IMR-90 (cell line): Measurements from ENCODE around the gene CUL1. TPM values are rescaled to one million over a fixed set of nuclear protein-coding genes. Genes with fewer than 3 reads are reported as not detected.

ENCODE experiments used
- ATAC-seq: fragments of 200-7000 bp; cut with Tn5 transposase; 2 replicates; pipeline ENCODE4 v1.9.1; 2020; ENCODE audit warnings: low read depth, mild to moderate bottlenecking, moderate library complexity
- BruUV-seq: library from RNA; stranded (reverse); fragments of 400-500 nt; replicated peaks from 2 replicates; lab custom pipeline; 2021; lab: Mats Ljungman, UMichigan
- CTCF ChIA-PET: fragments of 300-600 bp; formaldehyde crosslinking; extraction: SDS; loops from one replicate; lab custom pipeline; 2021; ENCODE audit warnings: antibody characterized with exemption; lab: Yijun Ruan, JAX
- POLR2A ChIA-PET: fragments of 300-600 bp; sonication (Branson Sonifier 250); formaldehyde crosslinking; loops from one replicate; lab custom pipeline; 2022; ENCODE audit warnings: antibody characterized with exemption; ENCODE audit not compliant: unreplicated experiment; lab: Charles Lee
- DNase-seq: peaks from one replicate; pipeline ENCODE4 v3.0.0; 2013
- H2AFZ ChIP-seq: replicated peaks from 2 replicates; pipeline ENCODE3; 2013; ENCODE audit warnings: low read length, mild to moderate bottlenecking; ENCODE audit not compliant: poor library complexity
- H2AK5ac ChIP-seq: 2 replicates; pipeline ENCODE4 v1.6.1; 2013; ENCODE audit warnings: low read depth, low read length, inconsistent platforms
- H2AK9ac ChIP-seq: replicated peaks from 2 replicates; pipeline ENCODE3; 2013; ENCODE audit warnings: mild to moderate bottlenecking, low read depth, low read length, moderate library complexity; ENCODE audit not compliant: poor library complexity
- H2BK120ac ChIP-seq: 2 replicates; pipeline ENCODE4 v1.6.1; 2013; ENCODE audit warnings: low read depth, low read length, inconsistent platforms
- H2BK15ac ChIP-seq: 3 replicates; pipeline ENCODE4 v1.6.1; 2013; ENCODE audit warnings: low read depth, low read length, inconsistent platforms
- H2BK20ac ChIP-seq: 2 replicates; pipeline ENCODE4 v1.6.1; 2013; ENCODE audit warnings: low read depth, mild to moderate bottlenecking, inconsistent platforms, low read length, moderate library complexity
- H2BK5ac ChIP-seq: 2 replicates; pipeline ENCODE4 v1.6.1; 2013; ENCODE audit warnings: mild to moderate bottlenecking, low read depth, low read length, inconsistent platforms; ENCODE audit not compliant: poor library complexity, severe bottlenecking
- H3K14ac ChIP-seq: replicated peaks from 2 replicates; pipeline ENCODE4 v1.6.1; 2013; ENCODE audit warnings: low read depth, low read length, inconsistent platforms
- H3K18ac ChIP-seq: 2 replicates; pipeline ENCODE4 v1.6.1; 2013; ENCODE audit warnings: low read depth, low read length, control low read depth
- H3K23ac ChIP-seq: 2 replicates; pipeline ENCODE4 v1.6.1; 2013; ENCODE audit warnings: low read depth, low read length, inconsistent platforms
- H3K27ac ChIP-seq: 2 replicates; pipeline ENCODE4 v1.5.1; 2013; ENCODE audit warnings: mild to moderate bottlenecking, control low read depth, low read length; ENCODE audit not compliant: insufficient read depth
- H3K27me3 ChIP-seq: 2 replicates; pipeline ENCODE4 v1.6.1; 2013; ENCODE audit warnings: low read length; ENCODE audit not compliant: control insufficient read depth, insufficient read depth
- H3K36me3 ChIP-seq: 2 replicates; pipeline ENCODE4 v1.6.1; 2013; ENCODE audit warnings: low read length, mixed read lengths; ENCODE audit not compliant: control insufficient read depth, insufficient read depth
- H3K4ac ChIP-seq: 2 replicates; pipeline ENCODE4 v1.6.1; 2013; ENCODE audit warnings: low read depth, low read length, inconsistent platforms
- H3K4me1 ChIP-seq: 2 replicates; pipeline ENCODE4 v1.6.1; 2013; ENCODE audit warnings: low read length, mixed read lengths; ENCODE audit not compliant: control insufficient read depth, insufficient read depth
- H3K4me2 ChIP-seq: 2 replicates; pipeline ENCODE4 v1.6.1; 2013; ENCODE audit warnings: low read depth, mild to moderate bottlenecking, control low read depth, low read length, moderate library complexity
- H3K4me3 ChIP-seq: 2 replicates; pipeline ENCODE4 v1.5.1; 2013; ENCODE audit warnings: low read depth, mild to moderate bottlenecking, control low read depth, low read length, moderate library complexity; ENCODE audit not compliant: insufficient read depth
- H3K56ac ChIP-seq: 2 replicates; pipeline ENCODE4 v1.6.1; 2013; ENCODE audit warnings: low read length, inconsistent platforms; ENCODE audit not compliant: insufficient read depth; ENCODE audit errors: extremely low read depth
- H3K79me1 ChIP-seq, 2 experiments: 2 replicates each; pipeline ENCODE4 v1.6.1; 2013; ENCODE audit warnings: low read length in 2 of 2, inconsistent platforms in 1 of 2, low read depth in 1 of 2
- H3K9ac ChIP-seq: 2 replicates; pipeline ENCODE4 v1.6.1; 2013; ENCODE audit warnings: low read depth, low read length, control low read depth
- H3K9me1 ChIP-seq: 2 replicates; pipeline ENCODE4 v1.6.1; 2013; ENCODE audit warnings: low read length, inconsistent platforms; ENCODE audit not compliant: insufficient read depth
- H3K9me3 ChIP-seq: 2 replicates; pipeline ENCODE4 v1.6.1; 2013; ENCODE audit warnings: low read length; ENCODE audit not compliant: control insufficient read depth, insufficient read depth
- H4K20me1 ChIP-seq: 2 replicates; pipeline ENCODE4 v1.6.1; 2013; ENCODE audit warnings: low read length, inconsistent platforms; ENCODE audit not compliant: insufficient read depth
- H4K5ac ChIP-seq: 2 replicates; pipeline ENCODE4 v1.6.1; 2013; ENCODE audit warnings: mild to moderate bottlenecking, low read depth, low read length, control low read depth
- H4K8ac ChIP-seq, 2 experiments: 2 replicates each; pipeline ENCODE4 v1.6.1; 2013; ENCODE audit warnings: low read depth in 2 of 2, low read length in 2 of 2, control low read depth in 1 of 2, inconsistent platforms in 1 of 2
- H4K91ac ChIP-seq: 2 replicates; pipeline ENCODE4 v1.6.1; 2013; ENCODE audit warnings: low read depth, low read length, inconsistent platforms; ENCODE audit not compliant: insufficient read depth
- BHLHE40 ChIP-seq: fragments of 150-350 bp; IDR thresholded peaks from 2 replicates; pipeline ENCODE4 v1.6.1; 2016; ENCODE audit warnings: mild to moderate bottlenecking, low read depth, low read length
- RCOR1 ChIP-seq: IDR thresholded peaks from 2 replicates; pipeline ENCODE4 v1.6.1; 2012; ENCODE audit warnings: mild to moderate bottlenecking, low read length, improper control_type of control experiment; ENCODE audit not compliant: insufficient replicate concordance
- RFX5 ChIP-seq: IDR thresholded peaks from 2 replicates; pipeline ENCODE4 v1.8.0; 2012; ENCODE audit warnings: low read depth, mild to moderate bottlenecking, low read length, moderate library complexity
- WGBS, 2 experiments: methylation state at CpG; one replicate each; pipeline versions ENCODE4 v1.1.5 to v1.1.7; 2013; ENCODE audit warnings: missing lambda C conversion rate in 2 of 2; ENCODE audit not compliant: insufficient read length in 1 of 2; ENCODE audit errors: extremely low coverage in 2 of 2; 5-methylcytosine and 5-hydroxymethylcytosine counted together
- dilution Hi-C: fragments of 300-500 bp; cut with HindIII; formaldehyde crosslinking; loops from one replicate; pipeline ENCODE4 v1.14.3; 2018; ENCODE audit warnings: low sequenced_read_pairs; ENCODE audit not compliant: unreplicated experiment
- in situ Hi-C: fragments of 300-500 bp; cut with MboI; formaldehyde crosslinking; loops from 3 replicates; pipeline ENCODE4 v1.14.3; 2019; ENCODE audit warnings: low sequenced_read_pairs, inconsistent platforms, mixed read lengths
- intact Hi-C: fragments of 100-400 bp; cut with micrococcal nuclease; formaldehyde crosslinking; loops from 2 replicates; pipeline ENCODE4 v1.10.0; 2022
- polyA plus RNA-seq, 3 experiments: library from polyadenylated mRNA; depleted of rRNA; stranded (reverse); fragments of >200 nt; gene quantifications; 2 replicates each; pipeline ENCODE4 v1.2.3, GENCODE V29; 2012; ENCODE audit warnings: low replicate concordance in 1 of 3
- total RNA-seq: library from RNA; depleted of rRNA; stranded (reverse); fragments of >200 nt; gene quantifications from 2 replicates; pipeline ENCODE4 v1.2.3, GENCODE V29; 2012
- TF ChIP-seq, protein P1 (sequence below): fragments of 150-350 bp; IDR thresholded peaks from 2 replicates; pipeline ENCODE4 v1.6.1; 2017; ENCODE audit warnings: mild to moderate bottlenecking, antibody characterized with exemption, low read length, low read depth

CUL1 gene
- total and polyA plus RNA-seq, 2 of the 4 experiments (the other 2 are of a cell fraction), result 44.0 to 46.2 TPM

DNA sequence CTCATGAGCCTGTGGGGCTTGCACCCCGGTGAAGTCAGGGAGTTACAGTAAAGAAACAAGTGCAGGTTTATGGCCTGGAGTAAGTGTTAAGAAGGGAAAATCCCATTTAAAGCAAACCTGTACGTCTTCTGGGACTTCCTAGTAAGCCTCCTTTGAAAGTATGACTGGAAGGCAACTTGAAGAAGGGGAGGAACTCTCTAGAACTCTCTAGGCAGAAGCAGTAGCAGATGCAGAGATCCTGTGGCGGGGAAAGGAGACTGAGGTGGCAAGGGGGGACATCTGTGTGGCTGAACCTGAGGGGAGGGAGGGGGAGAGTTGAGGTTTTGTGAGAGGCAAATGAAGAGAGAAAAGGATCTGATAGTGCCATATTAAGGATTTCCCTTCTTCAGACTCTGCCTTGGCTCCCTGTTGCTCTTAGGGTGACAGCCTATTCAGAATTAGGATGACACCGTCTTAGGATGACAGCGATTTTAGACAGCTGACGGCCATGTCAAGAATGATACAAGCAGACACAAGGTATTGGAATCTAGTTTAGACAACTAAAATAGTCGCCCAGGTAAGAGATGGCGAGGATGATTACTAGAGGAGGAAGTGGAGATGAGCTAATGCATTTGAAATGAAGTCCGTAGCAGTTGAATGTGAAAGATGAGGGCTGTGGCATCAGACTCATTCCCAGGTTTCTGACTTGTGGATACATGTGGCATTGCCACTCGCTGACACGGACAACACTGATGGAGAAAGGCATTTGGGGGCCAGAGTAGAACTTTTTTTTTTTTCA lies 29.0 kb downstream of the CUL1 start:
- peaks cover 20 to 70% of the 10 kb centered on the region in 2 experiments; a peak in 3 of 4 replicates for H3K79me1 ChIP-seq
- no peak overlapping the region for H4K91ac ChIP-seq
- peaks cover 12% of the 10 kb centered on the region for H3K36me3 ChIP-seq
- no peak overlapping the region for H3K4ac ChIP-seq
- DNase-seq, result no peak
- H2AK9ac ChIP-seq, result no peak overlapping the region
- no TSS peak for BruUV-seq
- peaks cover 28% of the 10 kb centered on the region for H3K9me1 ChIP-seq
- peaks cover 22% of the 10 kb centered on the region for H3K4me1 ChIP-seq
- ChIA-PET POLR2A (no interaction called here), CTCF (interaction anchor here (0.6 kb wide), 2 partner anchors 15 to 220 kb away, joined by 3 to 4 read pairs; no protein-coding TSS in a partner anchor)
- no peak overlapping the region for H3K14ac ChIP-seq
- H4K20me1 ChIP-seq, result peaks cover 81% of the 10 kb centered on the region
- WGBS, 2 experiments, result 89% methylated on average over 4 of the region's 11 CpGs; no CpG with 5 or more reads in 1 of the 2 experiments
- no peak overlapping the region for H3K4me3 ChIP-seq
- dilution Hi-C loops, result no loop called here
- no peak overlapping the region for H3K4me2 ChIP-seq
- TF ChIP-seq RFX5, result no peak
- no peak for TF ChIP-seq BHLHE40
- no peak for TF ChIP-seq RCOR1
- TF ChIP-seq, protein P1, sequence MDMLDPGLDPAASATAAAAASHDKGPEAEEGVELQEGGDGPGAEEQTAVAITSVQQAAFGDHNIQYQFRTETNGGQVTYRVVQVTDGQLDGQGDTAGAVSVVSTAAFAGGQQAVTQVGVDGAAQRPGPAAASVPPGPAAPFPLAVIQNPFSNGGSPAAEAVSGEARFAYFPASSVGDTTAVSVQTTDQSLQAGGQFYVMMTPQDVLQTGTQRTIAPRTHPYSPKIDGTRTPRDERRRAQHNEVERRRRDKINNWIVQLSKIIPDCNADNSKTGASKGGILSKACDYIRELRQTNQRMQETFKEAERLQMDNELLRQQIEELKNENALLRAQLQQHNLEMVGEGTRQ, result no peak
- H4K8ac ChIP-seq, result no peak overlapping the region
- H2BK20ac ChIP-seq, result no peak overlapping the region
- no peak for ATAC-seq
- no peak overlapping the region for H3K56ac ChIP-seq
- H2BK5ac ChIP-seq, result no peak overlapping the region
- intact Hi-C loops, result no loop called here
- H2BK120ac ChIP-seq, result no peak overlapping the region
- H3K9me3 ChIP-seq, result no peaks in the 10 kb centered on the region
- H4K5ac ChIP-seq, result no peak overlapping the region
- no peak overlapping the region for H3K23ac ChIP-seq
- in situ Hi-C loops, result no loop called here
- no peaks in the 10 kb centered on the region for H3K27me3 ChIP-seq
- H2BK15ac ChIP-seq, result no peak overlapping the region
- H3K9ac ChIP-seq, result no peak overlapping the region
- H2AK5ac ChIP-seq, result no peak overlapping the region; the same call in 1 of the 2 replicates
- no peak overlapping the region for H3K27ac ChIP-seq
- H3K18ac ChIP-seq, result no peak overlapping the region
- H2AFZ ChIP-seq, result no peak overlapping the region
